ENCODE measurements around the gene USP9X. TPM values are rescaled to one million over a fixed set of nuclear protein-coding genes. Genes with fewer than 3 reads are reported as not detected.
A peak's percentile ranks its signal among the peaks of the same experiment; 100 is the strongest.
"Not testable (repeated sequence)": the region's sequence is repeated elsewhere in the genome, so short reads cannot be mapped to it uniquely, and the experiment has no call there.

Gene USP9X
- total and polyA plus RNA-seq, 4 experiments from 2014 or later: 12.9 to 78.2 (median 53.4) TPM

GRCh38 chrX:41265615-41266014, 180.4 kb downstream of the USP9X start:
- ChIA-PET POLR2A (ENCODE audit: partially characterized antibody) (no interaction called here), CTCF (ENCODE audit: partially characterized antibody) (no interaction called here)
- Mint-ChIP-seq H3K4me3 (peak overlapping the region in 7 of 8 donors; percentile 57 to 84 (median 78)), H3K4me1 (peaks cover 0 to 7% (median 2%) of the 10 kb centered on the region in 4 donors), H3K9me3 (peaks cover 0 to 6% (median 1%) of the 10 kb centered on the region in 8 donors), H3K27ac (peak overlapping the region in 5 of 7 donors; percentile 36 to 89 (median 79)), H3K36me3 (no peaks in the 10 kb centered on the region), H3K27me3 (no peaks in the 10 kb centered on the region)
- Histone ChIP-seq H3K4me3 (ENCODE audit: low read length in 2 of 2) (no peak overlapping the region), H3K27me3 (ENCODE audit: insufficient read depth, low read length) (no peaks in the 10 kb centered on the region), H3K4me1 (ENCODE audit: insufficient read depth, low read length) (no peaks in the 10 kb centered on the region), H3K27ac (ENCODE audit: low read depth, low read length) (no peak overlapping the region), H3K9me3 (ENCODE audit: control insufficient read depth in 1 of 2, low read length in 2 of 2) (no peaks in the 10 kb centered on the region), H3K36me3 (ENCODE audit: insufficient read depth, low read length) (no peaks in the 10 kb centered on the region)
- intact Hi-C loops (cut with micrococcal nuclease): no loop called here
- peak; percentile 23 to 67 (median 50) for DNase-seq

GRCh38 chrX:41273638-41274037, 188.4 kb downstream of the USP9X start:
- ChIA-PET CTCF (ENCODE audit: partially characterized antibody) (no interaction called here), POLR2A (ENCODE audit: partially characterized antibody) (no interaction called here)
- peaks cover 5% of the 10 kb centered on the region for H3K4me1 ChIP-seq (ENCODE audit: insufficient read depth, low read length)
- no peaks in the 10 kb centered on the region for H3K36me3 ChIP-seq (ENCODE audit: insufficient read depth, low read length)
- Mint-ChIP-seq H3K4me1 (peaks cover 0 to 16% (median 2%) of the 10 kb centered on the region in 4 donors), H3K27me3 (no peaks in the 10 kb centered on the region), H3K27ac (no peak overlapping the region), H3K4me3 (no peak overlapping the region), H3K36me3 (no peaks in the 10 kb centered on the region), H3K9me3 (no peaks in the 10 kb centered on the region)
- intact Hi-C loops (cut with micrococcal nuclease): no loop called here
- no peak for DNase-seq
- no peaks in the 10 kb centered on the region for H3K9me3 ChIP-seq (ENCODE audit: control insufficient read depth in 1 of 2, low read length in 2 of 2)
- H3K27ac ChIP-seq (ENCODE audit: low read depth, low read length): no peak overlapping the region
- H3K27me3 ChIP-seq (ENCODE audit: insufficient read depth, low read length): no peaks in the 10 kb centered on the region
- H3K4me3 ChIP-seq (ENCODE audit: low read length in 2 of 2): no peak overlapping the region

- no peak overlapping the region for H3K27ac ChIP-seq (ENCODE audit: low read depth, low read length)
- H3K9me3 Mint-ChIP-seq: no peaks in the 10 kb centered on the region
- POLR2A ChIA-PET (ENCODE audit: partially characterized antibody): interaction anchor here (1.2 to 1.3 kb wide), 3 partner anchors 57 to 167 kb away, joined by 3 to 5 read pairs (median 5); no protein-coding TSS in a partner anchor
Observed at GRCh38 chrX:41275661-41276609, 190.7 kb downstream of the USP9X start.

DNA sequence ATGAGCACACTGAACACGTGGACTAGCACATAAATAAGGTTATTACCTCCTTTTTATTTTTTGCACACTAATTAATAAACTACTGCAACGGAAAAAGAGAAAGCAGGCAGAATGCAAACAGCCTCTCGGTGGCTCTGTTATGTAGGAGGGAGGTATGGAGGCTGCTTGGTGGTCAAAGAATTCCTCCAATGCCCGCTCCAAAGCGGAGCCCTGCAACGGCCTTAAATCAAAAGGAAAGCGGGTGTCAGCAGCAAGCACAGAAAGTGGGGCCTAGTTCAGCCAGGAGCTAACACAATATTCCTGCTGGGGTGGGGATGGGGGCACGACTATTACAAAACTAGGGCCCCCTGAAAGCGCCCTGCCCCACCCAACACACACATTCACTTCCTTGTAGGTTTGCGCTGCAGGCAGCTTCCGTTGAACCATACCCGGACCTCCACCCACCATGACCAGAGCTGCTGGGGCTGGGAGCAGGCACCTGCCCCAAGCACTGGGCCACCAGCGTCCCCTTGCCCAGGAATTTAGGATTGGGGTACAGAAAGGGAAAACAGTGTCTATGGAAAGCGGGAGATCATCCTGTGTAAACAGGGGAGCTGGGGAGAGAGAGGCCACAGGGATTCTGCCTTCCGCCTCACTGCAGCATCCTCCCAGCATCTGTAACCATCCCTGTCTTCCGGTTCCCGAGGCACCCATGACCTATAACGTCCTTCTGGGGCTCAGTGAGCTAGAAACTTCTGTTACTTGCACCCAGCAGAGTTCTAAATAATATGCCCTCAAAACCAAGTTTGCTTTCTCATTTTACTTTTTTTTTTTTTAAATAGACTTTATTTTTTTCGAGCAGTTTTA, 191.6 kb downstream of the USP9X start:
- Histone ChIP-seq H3K27me3 (ENCODE audit: insufficient read depth, low read length) (no peaks in the 10 kb centered on the region), H3K27ac (ENCODE audit: low read depth, low read length) (no peak overlapping the region), H3K4me3 (ENCODE audit: low read length in 2 of 2) (peak overlapping the region in 1 of 2 donors; percentile 38), H3K4me1 (ENCODE audit: insufficient read depth, low read length) (peaks cover 5% of the 10 kb centered on the region), H3K36me3 (ENCODE audit: insufficient read depth, low read length) (no peaks in the 10 kb centered on the region), H3K9me3 (ENCODE audit: control insufficient read depth in 1 of 2, low read length in 2 of 2) (no peaks in the 10 kb centered on the region)
- Mint-ChIP-seq H3K36me3 (no peaks in the 10 kb centered on the region), H3K9me3 (no peaks in the 10 kb centered on the region), H3K27me3 (no peaks in the 10 kb centered on the region), H3K4me3 (peak overlapping the region; percentile 76 to 83 (median 81)), H3K27ac (peak overlapping the region in 6 of 7 donors; percentile 32 to 72 (median 56)), H3K4me1 (peaks cover 0 to 16% (median 2%) of the 10 kb centered on the region in 4 donors)
- intact Hi-C loops (cut with micrococcal nuclease): loop anchor here (1.0 kb wide), 1 partner anchor 165 kb away; no protein-coding TSS in a partner anchor
- ChIA-PET CTCF (ENCODE audit: partially characterized antibody) (interaction anchor here (0.6 to 1.3 kb wide), 2 partner anchors 53 to 236 kb away, joined by 5 to 6 read pairs; no protein-coding TSS in a partner anchor), POLR2A (ENCODE audit: partially characterized antibody) (interaction anchor here (0.9 to 1.3 kb wide), 3 partner anchors 57 to 106 kb away, joined by 4 to 5 read pairs (median 5); no protein-coding TSS in a partner anchor)
- DNase-seq: no peak

More at GRCh38 chrX:41275661-41276609, 190.7 kb downstream of the USP9X start:
- intact Hi-C loops (cut with micrococcal nuclease): loop anchor here (1.0 kb wide), 2 partner anchors 57 to 166 kb away; no protein-coding TSS in a partner anchor
- H3K36me3 ChIP-seq (ENCODE audit: insufficient read depth, low read length): no peaks in the 10 kb centered on the region
- Mint-ChIP-seq H3K27me3 (no peaks in the 10 kb centered on the region), H3K4me1 (peaks cover 0 to 16% (median 2%) of the 10 kb centered on the region in 4 donors), H3K27ac (peak overlapping the region in 6 of 7 donors; percentile 36 to 72 (median 56)), H3K4me3 (peak overlapping the region; percentile 76 to 83 (median 82)), H3K36me3 (no peaks in the 10 kb centered on the region)
- H3K4me3 ChIP-seq (ENCODE audit: low read length in 2 of 2): peak overlapping the region in 1 of 2 donors; percentile 38
- H3K4me1 ChIP-seq (ENCODE audit: insufficient read depth, low read length): peaks cover 5% of the 10 kb centered on the region
- no peaks in the 10 kb centered on the region for H3K9me3 ChIP-seq (ENCODE audit: control insufficient read depth in 1 of 2, low read length in 2 of 2)
- no peaks in the 10 kb centered on the region for H3K27me3 ChIP-seq (ENCODE audit: insufficient read depth, low read length)
- DNase-seq: peak; percentile 30 to 55 (median 47)
- CTCF ChIA-PET (ENCODE audit: partially characterized antibody): interaction anchor here (0.8 to 1.6 kb wide), 3 partner anchors 17 to 203 kb away, joined by 3 to 6 read pairs (median 4); no protein-coding TSS in a partner anchor

GRCh38 chrX:41282307-41282706, 197.1 kb downstream of the USP9X start:
- H3K27ac ChIP-seq (ENCODE audit: low read depth, low read length); H3K27me3 ChIP-seq (ENCODE audit: insufficient read depth, low read length); H3K36me3 Mint-ChIP-seq; H3K4me1 Mint-ChIP-seq; H3K27ac Mint-ChIP-seq; H3K27me3 Mint-ChIP-seq; H3K4me1 ChIP-seq (ENCODE audit: insufficient read depth, low read length); H3K4me3 ChIP-seq (ENCODE audit: low read length in 2 of 2); H3K4me3 Mint-ChIP-seq; POLR2A ChIA-PET (ENCODE audit: partially characterized antibody); intact Hi-C loops (cut with micrococcal nuclease); H3K9me3 ChIP-seq (ENCODE audit: control insufficient read depth in 1 of 2, low read length in 2 of 2); H3K36me3 ChIP-seq (ENCODE audit: insufficient read depth, low read length); H3K9me3 Mint-ChIP-seq; DNase-seq; CTCF ChIA-PET (ENCODE audit: partially characterized antibody): not testable (repeated sequence)

DNA sequence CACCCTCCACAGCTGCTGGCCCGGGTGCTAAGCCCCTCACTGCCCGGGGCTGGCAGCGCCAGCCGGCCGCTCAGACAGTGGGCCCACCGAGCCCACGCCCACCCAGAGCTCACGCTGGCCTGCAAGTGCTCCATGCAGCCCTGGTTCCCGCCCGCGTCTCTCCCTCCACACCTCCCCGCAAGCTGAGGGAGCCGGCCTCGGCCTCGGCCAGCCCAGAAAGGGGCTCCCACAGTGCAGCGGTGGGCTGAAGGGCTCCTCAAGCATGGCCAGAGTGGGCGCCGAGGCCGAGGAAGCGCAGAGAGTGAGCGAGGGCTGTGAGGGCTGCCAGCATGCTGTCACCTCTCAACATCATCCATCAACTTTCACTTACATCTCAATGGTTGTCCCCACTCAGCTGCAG, 200.7 kb downstream of the USP9X start:
- intact Hi-C loops (cut with micrococcal nuclease); H3K4me3 ChIP-seq (ENCODE audit: low read length in 2 of 2); DNase-seq; H3K9me3 ChIP-seq (ENCODE audit: control insufficient read depth in 1 of 2, low read length in 2 of 2); CTCF ChIA-PET (ENCODE audit: partially characterized antibody); POLR2A ChIA-PET (ENCODE audit: partially characterized antibody); H3K27me3 Mint-ChIP-seq; H3K27ac Mint-ChIP-seq; H3K4me1 ChIP-seq (ENCODE audit: insufficient read depth, low read length); H3K4me3 Mint-ChIP-seq; H3K4me1 Mint-ChIP-seq; H3K27ac ChIP-seq (ENCODE audit: low read depth, low read length); H3K27me3 ChIP-seq (ENCODE audit: insufficient read depth, low read length); H3K36me3 ChIP-seq (ENCODE audit: insufficient read depth, low read length); H3K9me3 Mint-ChIP-seq; H3K36me3 Mint-ChIP-seq: not testable (repeated sequence)
